ENCODE measurements around the gene KCNH5. TPM values are rescaled to one million over a fixed set of nuclear protein-coding genes. Genes with fewer than 3 reads are reported as not detected.

KCNH5 gene
- total RNA-seq, 3 donors from 2014 or later = not detected

Other genes with a start within 250 kb of the KCNH5 start
- not detected for gene RHOJ, start 159.0 kb upstream of the KCNH5 start, total RNA-seq

Data from activated T-cell treated with anti-CD3 and anti-CD28 coated beads, Interleukin-2, amount 50 U/mL, for 4 hours (primary cell).